NCI-H2171 (cell line): ENCODE data around the gene CLCA4.
"Not testable (repeated sequence)": the region's sequence is repeated elsewhere in the genome, so short reads cannot be mapped to it uniquely, and the experiment has no call there.

Experiments used
- DNase-seq: peaks from one replicate; lab custom pipeline; 2025; lab: John Stamatoyannopoulos, UW

CLCA4 gene

GRCh38 chr1:86530211-86530845, 16.6 kb upstream of the CLCA4 start:
- DNase-seq: no peak

DNA sequence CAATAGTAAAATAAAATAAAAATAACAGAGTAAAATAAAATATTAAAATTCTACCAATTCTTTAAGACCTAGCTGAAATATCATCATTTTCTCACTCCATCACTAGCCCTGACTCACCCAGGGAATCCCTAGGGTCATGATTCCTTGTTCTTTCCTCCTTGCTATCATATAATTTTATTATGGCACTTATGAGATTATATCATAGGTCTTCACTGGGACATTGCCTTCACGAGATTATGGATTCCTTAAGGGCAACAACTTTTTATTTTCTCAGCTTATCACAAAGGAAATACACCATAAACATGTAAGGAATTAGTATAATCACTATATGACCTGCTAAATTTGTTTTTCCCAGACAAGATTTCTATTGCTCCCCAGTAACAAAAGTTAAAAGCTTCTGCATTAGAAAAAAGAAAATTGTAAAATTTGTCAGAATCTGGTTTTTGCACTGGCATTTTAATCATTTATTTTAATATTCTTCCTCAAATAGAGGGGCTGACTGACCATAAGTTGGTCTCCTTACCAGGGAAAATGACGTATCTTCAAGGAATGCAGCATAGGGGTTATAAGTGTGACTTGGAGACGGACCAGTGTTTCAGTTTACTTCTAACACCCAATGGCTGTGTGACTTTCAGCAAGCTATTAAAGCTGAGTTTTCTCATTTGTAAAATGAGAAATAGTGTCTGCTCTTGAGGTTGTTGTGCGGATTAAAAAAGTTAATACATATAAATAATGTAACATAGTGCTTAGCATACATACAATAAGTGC, 8.8 kb upstream of the CLCA4 start:
- no peak for DNase-seq

- no peak for DNase-seq
Observed at GRCh38 chr1:86538775-86539174, 8.1 kb upstream of the CLCA4 start.

- DNase-seq: no peak
Observed at GRCh38 chr1:86541859-86542258, 5.0 kb upstream of the CLCA4 start.

DNA sequence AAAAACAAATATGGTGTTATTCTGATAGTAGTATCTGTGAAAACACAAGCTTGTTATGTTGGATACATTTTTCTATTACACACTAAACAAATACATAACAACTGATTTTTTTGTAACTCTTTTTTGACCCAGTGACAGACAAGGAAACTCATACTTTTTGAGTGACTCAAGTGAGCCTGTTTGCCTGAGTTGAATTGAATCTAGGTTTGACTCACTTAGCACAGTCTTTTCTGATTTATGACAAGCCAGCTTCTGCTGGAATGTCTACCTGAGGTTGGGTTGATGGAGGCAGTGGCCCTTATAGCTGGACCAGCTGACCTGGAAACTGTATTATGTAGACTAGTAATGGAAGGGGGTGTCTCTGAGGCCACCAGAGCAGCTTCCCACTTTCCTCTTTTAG, 4.2 kb upstream of the CLCA4 start:
- DNase-seq: no peak

GRCh38 chr1:86548839-86549238, 2.0 kb downstream of the CLCA4 start:
- DNase-seq: no peak

DNA sequence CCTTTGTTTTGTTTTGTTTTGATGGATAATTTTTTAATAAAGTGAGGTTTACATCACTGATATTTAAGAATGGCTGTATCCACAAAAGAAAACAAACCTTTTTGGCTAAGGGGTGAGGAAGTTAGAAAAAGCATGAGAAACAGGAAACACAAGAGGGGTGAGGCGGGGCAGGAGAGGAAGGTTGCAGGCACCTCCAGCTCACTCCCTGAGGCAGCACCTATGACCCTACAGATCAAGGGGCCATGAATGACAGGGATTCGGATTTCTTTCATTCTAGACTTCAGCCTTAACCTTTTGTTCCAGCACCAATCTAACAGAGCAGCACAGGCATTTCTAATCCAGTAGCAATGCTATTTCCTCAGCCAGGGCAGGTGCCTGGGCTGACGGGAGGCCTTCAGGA, 4.4 kb downstream of the CLCA4 start:
- no peak for DNase-seq

GRCh38 chr1:86552376-86552775, 5.5 kb downstream of the CLCA4 start:
- DNase-seq: no peak

DNA sequence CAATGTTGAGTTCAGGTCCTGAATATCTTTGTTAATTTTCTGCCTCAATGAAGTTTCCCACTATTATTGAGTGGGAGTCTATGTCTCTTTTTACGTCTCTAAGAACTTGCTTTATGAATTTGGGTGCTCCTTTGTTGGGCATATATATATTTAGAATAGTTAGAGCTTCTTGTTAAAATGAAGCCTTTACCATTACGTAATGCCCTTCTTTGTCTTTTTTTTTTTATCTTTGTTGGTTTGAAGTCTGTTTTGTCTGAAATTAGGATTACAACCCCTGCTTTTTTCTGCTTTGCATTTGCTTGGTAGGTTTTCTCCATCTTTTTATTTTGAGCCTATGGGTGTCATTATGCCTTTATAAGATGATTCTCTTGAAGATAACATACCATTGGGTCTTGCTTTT, 10.9 kb downstream of the CLCA4 start:
- DNase-seq: no peak

DNA sequence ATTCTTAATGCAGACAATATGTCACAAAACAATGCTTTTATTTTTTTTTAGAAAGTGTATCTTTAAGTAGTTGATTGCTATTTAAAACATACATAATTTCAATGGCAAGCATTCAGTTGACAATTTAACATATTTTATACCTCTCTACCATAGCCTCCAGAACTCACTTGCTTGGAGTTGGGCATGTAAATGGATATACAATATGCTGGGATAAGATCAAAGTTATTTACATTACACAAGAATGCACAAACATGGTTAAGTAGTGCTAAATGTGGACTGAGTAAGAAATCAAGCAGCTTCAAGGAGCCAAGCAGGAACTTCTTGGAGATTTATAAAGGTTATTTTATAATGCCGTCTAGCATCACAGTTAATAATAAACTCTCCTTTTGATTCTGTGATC, 17.0 kb downstream of the CLCA4 start:
- no peak for DNase-seq

GRCh38 chr1:86567341-86567740, 20.5 kb downstream of the CLCA4 start:
- DNase-seq: no peak

- no peak for DNase-seq
Observed at GRCh38 chr1:86567878-86568277, 21.0 kb downstream of the CLCA4 start.

GRCh38 chr1:86573763-86574484, 27.0 kb downstream of the CLCA4 start:
- DNase-seq: no peak

GRCh38 chr1:86581231-86581630, 34.4 kb downstream of the CLCA4 start:
- no peak for DNase-seq

- no peak for DNase-seq
Observed at GRCh38 chr1:86582161-86582560, 35.3 kb downstream of the CLCA4 start.

- DNase-seq: no peak
Observed at GRCh38 chr1:86583032-86583431, 36.2 kb downstream of the CLCA4 start.

DNA sequence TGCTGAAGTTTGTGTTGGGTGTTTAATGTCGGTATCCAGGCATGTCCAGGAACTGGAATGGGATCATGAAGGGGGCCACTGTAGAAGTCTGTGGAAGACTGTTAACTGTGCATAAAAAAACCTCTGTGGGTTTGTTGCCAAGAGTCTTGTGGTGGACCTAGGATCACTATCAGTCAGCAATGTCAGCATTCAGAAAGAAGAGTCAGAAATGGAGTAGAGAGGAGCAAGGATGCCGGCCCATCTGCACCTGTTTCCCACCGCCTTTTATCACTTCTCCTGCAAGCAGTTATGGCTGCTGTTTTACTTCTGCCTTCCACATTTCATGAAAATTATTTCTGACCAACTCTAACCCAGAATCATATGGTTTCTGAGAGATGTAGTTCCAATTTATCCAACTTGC, 36.7 kb downstream of the CLCA4 start:
- DNase-seq: no peak

GRCh38 chr1:86594284-86594770, 47.4 kb downstream of the CLCA4 start:
- DNase-seq: no peak

DNA sequence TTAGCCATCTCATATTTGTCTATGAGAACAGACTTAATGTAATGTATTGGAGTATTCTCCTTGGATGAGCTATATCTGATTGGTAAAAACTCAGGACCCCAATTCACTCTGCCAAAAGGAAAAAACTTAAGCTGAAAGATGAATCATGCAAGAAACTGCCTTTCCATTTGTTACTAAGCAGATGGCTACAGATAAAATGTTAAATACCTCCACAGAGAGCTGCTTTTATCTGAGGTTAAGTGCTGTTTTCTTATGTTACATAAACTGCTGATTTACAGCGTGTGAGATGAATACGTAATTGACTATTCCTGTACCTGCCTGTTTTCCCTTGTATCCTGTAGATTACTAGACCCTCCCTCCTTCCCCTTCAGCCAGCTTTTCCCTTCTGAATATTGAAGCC, 49.3 kb downstream of the CLCA4 start:
- DNase-seq: no peak

DNA sequence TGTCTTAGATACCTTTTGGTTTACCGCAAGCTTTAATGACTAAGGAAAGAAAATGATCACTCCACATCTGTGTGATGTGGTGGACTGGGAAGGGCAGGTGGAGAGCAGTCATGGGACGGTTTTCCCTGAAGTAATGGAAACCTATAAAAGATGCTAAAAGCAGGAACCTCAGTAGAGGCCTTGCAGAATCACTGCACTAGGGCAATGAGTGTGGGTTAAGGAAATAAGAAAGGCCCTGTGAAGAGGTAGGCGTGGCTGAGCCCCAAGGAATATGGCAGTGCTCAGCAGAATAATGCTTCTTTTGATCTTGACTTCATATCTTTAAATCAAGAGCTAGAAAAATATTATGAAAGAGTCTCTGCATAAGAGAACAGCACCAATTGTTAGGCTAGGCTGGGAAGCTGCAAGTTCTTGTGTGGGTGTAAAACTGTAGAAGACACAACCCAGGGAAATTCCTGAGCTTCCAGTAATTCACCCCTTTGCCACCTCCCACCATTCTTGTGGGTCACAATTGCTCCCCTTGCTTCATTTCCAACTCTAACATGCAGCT, 49.9 kb downstream of the CLCA4 start:
- no peak for DNase-seq

DNA sequence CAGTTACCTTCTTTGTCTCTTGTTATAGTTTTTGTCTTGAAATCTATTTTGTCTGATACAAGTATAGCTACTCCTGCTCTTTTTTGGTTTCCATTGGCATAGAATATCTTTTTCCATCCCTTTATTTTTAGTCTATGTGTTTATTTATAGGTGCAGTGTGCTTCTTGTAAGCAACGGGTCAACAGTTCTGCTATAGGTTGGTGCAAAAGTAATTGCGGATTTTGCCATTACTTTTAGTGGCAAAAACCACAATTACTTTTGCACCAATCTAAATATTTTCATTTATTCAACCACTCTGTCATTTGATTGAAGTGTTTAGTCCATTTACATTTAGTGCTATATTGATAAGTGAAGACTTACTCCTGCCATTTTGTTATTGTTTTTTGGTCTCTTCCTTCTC, 59.2 kb downstream of the CLCA4 start:
- not testable (repeated sequence) for DNase-seq

DNA sequence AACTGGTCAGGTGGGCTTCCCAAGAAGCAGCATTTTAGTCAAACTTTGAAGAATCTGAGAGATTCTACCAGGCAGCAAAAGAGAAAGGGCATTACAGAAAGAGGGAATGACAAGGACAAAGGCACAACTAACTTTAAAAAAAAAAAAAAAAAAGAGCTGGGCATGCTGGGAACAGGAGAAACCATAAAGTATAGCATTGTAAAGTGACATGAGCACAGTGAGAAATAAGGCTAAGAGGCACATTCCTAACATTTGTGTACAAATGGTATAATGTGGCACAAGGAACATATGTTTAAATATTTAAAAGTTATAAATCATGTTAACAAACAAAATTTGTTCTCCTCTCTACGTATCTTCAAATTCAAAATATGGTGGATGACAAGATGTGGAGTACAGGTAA, 69.6 kb downstream of the CLCA4 start:
- no peak for DNase-seq

- DNase-seq: no peak
Observed at GRCh38 chr1:86616871-86617270, 70.0 kb downstream of the CLCA4 start.
